ENCODE data around the gene PTGDS. TPM values are rescaled to one million over a fixed set of nuclear protein-coding genes. Genes with fewer than 3 reads are reported as not detected.

PTGDS gene
- total RNA-seq, 1 experiment from 2014 or later: 2.2 TPM

DNA sequence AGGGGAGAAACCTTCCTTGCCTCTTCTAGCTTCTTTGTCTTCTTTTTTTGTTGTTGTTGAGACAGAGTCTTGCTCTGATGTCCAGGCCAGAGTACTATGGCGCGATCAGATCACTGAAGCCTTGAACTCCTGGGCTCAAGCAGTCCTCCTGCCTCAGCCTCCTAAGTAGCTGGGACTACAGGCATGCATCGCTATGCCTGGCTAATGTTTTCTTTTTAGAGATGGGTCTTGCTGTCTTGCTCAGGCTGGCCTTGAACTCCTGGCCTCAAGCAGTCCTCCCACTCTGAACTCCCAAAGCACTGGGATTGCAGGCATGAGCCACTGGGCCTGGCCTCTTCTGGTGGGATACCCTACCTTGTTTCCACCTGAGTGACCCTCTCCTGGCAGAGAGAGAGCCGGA lies 11.6 kb downstream of the PTGDS start:
- TF ChIP-seq, protein P1, sequence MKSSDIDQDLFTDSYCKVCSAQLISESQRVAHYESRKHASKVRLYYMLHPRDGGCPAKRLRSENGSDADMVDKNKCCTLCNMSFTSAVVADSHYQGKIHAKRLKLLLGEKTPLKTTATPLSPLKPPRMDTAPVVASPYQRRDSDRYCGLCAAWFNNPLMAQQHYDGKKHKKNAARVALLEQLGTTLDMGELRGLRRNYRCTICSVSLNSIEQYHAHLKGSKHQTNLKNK (CRISPR knock-in tag; IDR thresholded peaks at IDR 0.05): no peak
- TF ChIP-seq HMGA2 (CRISPR knock-in tag; IDR thresholded peaks at IDR 0.05) (no peak), FOXJ3 (CRISPR knock-in tag; IDR thresholded peaks at IDR 0.05; ENCODE audit: borderline replicate concordance) (no peak), ZNF423 (CRISPR knock-in tag; IDR thresholded peaks at IDR 0.05) (no peak)
- peaks cover 51% of the 10 kb centered on the region for H3K27me3 Mint-ChIP-seq (ENCODE audit: low read depth)
- H3K4me3 Mint-ChIP-seq: no peak overlapping the region
- no peaks in the 10 kb centered on the region; the same call in 1 of the 2 replicates for H3K4me1 Mint-ChIP-seq
- no peak overlapping the region for H3K27ac Mint-ChIP-seq
- no peak for ATAC-seq
- POLR2A ChIA-PET: no interaction called here
- CTCF ChIA-PET: interaction anchor here (0.5 to 1.9 kb wide), 6 partner anchors 11 to 147 kb away, joined by 3 to 7 read pairs (median 4); partner anchors contain the start of gene AJM1
- no peak for DNase-seq (ENCODE audit: low spot score)
- H3K9me3 Mint-ChIP-seq: peaks cover 9% of the 10 kb centered on the region
- no peaks in the 10 kb centered on the region for H3K36me3 Mint-ChIP-seq

DNA sequence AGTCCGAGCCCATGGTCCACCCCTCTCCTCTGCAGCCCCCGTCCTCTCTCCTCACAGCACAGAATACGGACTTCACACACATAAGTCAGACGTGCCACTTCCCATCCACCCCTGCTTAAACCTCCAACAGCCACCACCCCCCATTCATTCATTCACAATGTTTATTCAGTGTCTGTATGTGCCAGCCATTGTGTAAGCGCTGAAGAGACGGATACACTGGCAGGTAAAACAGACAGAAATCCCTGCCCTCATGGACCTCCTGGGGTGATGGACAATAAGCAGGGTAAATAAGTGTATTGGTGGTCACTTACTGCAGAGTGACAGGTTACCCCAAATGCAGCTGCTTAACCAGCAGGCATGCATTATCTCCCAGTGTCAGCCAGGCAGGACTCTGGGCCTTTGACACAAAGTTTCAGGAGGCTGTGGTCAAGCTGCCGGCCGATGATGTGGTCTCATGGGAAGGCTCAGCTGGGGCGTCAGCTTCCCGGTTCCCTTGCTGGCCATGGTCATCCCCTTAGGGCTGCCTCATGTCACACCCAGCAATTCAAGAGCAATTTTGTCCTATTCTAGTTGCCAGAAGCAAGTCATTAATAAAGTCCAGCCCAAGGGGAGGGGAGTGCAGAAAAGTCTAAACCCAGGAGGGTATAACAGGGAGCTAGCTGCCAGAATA lies 13.1 kb downstream of the PTGDS start:
- ATAC-seq (no peak), DNase-seq (ENCODE audit: low spot score) (no peak)
- ChIA-PET CTCF (interaction anchor here (4.8 kb wide), 1 partner anchor 12 kb away, joined by 34 read pairs; no protein-coding TSS in a partner anchor), POLR2A (interaction anchor here (0.7 kb wide), 1 partner anchor 626 kb away, joined by 4 read pairs; no protein-coding TSS in a partner anchor)
- Mint-ChIP-seq H3K27me3 (ENCODE audit: low read depth) (peaks cover 44% of the 10 kb centered on the region), H3K4me1 (no peaks in the 10 kb centered on the region; the same call in 1 of the 2 replicates), H3K4me3 (peak overlapping the region; percentile 41), H3K27ac (no peak overlapping the region), H3K9me3 (peaks cover 9% of the 10 kb centered on the region), H3K36me3 (no peaks in the 10 kb centered on the region)
- TF ChIP-seq ZNF138 (CRISPR knock-in tag; conservative IDR thresholded peaks at IDR 0.05) (no peak), RELA (CRISPR knock-in tag; IDR thresholded peaks at IDR 0.05; ENCODE audit: borderline replicate concordance) (no peak), ETV6 (CRISPR knock-in tag; IDR thresholded peaks at IDR 0.05) (no peak), GRHL2 (CRISPR knock-in tag; IDR thresholded peaks at IDR 0.05; ENCODE audit: insufficient replicate concordance, severe bottlenecking) (no peak), ZNF219 (CRISPR knock-in tag; IDR thresholded peaks at IDR 0.05; ENCODE audit: borderline replicate concordance) (no peak), NR1H2 (CRISPR knock-in tag; IDR thresholded peaks at IDR 0.05) (no peak), ZNF232 (CRISPR knock-in tag; IDR thresholded peaks at IDR 0.05) (no peak), EMX1 (CRISPR knock-in tag; IDR thresholded peaks at IDR 0.05) (no peak), JUN (CRISPR knock-in tag; IDR thresholded peaks at IDR 0.05) (no peak)
- TF ChIP-seq, protein P2, sequence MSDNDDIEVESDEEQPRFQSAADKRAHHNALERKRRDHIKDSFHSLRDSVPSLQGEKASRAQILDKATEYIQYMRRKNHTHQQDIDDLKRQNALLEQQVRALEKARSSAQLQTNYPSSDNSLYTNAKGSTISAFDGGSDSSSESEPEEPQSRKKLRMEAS (CRISPR knock-in tag; IDR thresholded peaks at IDR 0.05): no peak
- TF ChIP-seq, protein P3, sequence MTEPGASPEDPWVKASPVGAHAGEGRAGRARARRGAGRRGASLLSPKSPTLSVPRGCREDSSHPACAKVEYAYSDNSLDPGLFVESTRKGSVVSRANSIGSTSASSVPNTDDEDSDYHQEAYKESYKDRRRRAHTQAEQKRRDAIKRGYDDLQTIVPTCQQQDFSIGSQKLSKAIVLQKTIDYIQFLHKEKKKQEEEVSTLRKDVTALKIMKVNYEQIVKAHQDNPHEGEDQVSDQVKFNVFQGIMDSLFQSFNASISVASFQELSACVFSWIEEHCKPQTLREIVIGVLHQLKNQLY (CRISPR knock-in tag; IDR thresholded peaks at IDR 0.05): no peak
- TF ChIP-seq, protein P4, sequence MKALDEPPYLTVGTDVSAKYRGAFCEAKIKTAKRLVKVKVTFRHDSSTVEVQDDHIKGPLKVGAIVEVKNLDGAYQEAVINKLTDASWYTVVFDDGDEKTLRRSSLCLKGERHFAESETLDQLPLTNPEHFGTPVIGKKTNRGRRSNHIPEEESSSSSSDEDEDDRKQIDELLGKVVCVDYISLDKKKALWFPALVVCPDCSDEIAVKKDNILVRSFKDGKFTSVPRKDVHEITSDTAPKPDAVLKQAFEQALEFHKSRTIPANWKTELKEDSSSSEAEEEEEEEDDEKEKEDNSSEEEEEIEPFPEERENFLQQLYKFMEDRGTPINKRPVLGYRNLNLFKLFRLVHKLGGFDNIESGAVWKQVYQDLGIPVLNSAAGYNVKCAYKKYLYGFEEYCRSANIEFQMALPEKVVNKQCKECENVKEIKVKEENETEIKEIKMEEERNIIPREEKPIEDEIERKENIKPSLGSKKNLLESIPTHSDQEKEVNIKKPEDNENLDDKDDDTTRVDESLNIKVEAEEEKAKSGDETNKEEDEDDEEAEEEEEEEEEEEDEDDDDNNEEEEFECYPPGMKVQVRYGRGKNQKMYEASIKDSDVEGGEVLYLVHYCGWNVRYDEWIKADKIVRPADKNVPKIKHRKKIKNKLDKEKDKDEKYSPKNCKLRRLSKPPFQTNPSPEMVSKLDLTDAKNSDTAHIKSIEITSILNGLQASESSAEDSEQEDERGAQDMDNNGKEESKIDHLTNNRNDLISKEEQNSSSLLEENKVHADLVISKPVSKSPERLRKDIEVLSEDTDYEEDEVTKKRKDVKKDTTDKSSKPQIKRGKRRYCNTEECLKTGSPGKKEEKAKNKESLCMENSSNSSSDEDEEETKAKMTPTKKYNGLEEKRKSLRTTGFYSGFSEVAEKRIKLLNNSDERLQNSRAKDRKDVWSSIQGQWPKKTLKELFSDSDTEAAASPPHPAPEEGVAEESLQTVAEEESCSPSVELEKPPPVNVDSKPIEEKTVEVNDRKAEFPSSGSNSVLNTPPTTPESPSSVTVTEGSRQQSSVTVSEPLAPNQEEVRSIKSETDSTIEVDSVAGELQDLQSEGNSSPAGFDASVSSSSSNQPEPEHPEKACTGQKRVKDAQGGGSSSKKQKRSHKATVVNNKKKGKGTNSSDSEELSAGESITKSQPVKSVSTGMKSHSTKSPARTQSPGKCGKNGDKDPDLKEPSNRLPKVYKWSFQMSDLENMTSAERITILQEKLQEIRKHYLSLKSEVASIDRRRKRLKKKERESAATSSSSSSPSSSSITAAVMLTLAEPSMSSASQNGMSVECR (CRISPR knock-in tag; IDR thresholded peaks at IDR 0.05; ENCODE audit: borderline replicate concordance): no peak
- TF ChIP-seq, protein P5, sequence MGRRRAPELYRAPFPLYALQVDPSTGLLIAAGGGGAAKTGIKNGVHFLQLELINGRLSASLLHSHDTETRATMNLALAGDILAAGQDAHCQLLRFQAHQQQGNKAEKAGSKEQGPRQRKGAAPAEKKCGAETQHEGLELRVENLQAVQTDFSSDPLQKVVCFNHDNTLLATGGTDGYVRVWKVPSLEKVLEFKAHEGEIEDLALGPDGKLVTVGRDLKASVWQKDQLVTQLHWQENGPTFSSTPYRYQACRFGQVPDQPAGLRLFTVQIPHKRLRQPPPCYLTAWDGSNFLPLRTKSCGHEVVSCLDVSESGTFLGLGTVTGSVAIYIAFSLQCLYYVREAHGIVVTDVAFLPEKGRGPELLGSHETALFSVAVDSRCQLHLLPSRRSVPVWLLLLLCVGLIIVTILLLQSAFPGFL (CRISPR knock-in tag; IDR thresholded peaks at IDR 0.05; ENCODE audit: borderline replicate concordance): no peak
